GM23338 (cell line): ENCODE results near the gene FCN2. TPM values are rescaled to one million over a fixed set of nuclear protein-coding genes. Genes with fewer than 3 reads are reported as not detected.

Experiments
- ATAC-seq: fragments of 200-7000 bp; cut with Tn5 transposase; 3 replicates; pipeline ENCODE4 v1.9.1; 2020
- DNase-seq: peaks from one replicate; pipeline ENCODE4 v3.0.0-alpha.2; 2015; ENCODE audit warnings: low spot score
- H2AFZ ChIP-seq: fragments of 200-600 bp; sonication (generic); 2 replicates; pipeline ENCODE4 v1.8.0; 2016; ENCODE audit warnings: antibody characterized with exemption, mild to moderate bottlenecking, moderate library complexity
- H3F3A ChIP-seq: fragments of 200-600 bp; sonication (generic); replicated peaks from 2 replicates; pipeline ENCODE4 v1.8.0; 2017; ENCODE audit warnings: antibody characterized with exemption, mixed run types, low read depth
- H3K27ac ChIP-seq: fragments of 200-600 bp; sonication (generic); 2 replicates; pipeline ENCODE4 v1.6.1; 2016; ENCODE audit warnings: low read depth
- H3K27me3 ChIP-seq: fragments of 200-600 bp; sonication (generic); 2 replicates; pipeline ENCODE4 v1.8.0; 2016; ENCODE audit warnings: mild to moderate bottlenecking, mixed run types, moderate library complexity; ENCODE audit not compliant: insufficient read depth
- H3K36me3 ChIP-seq: fragments of 200-600 bp; sonication (generic); 2 replicates; pipeline ENCODE4 v1.8.0; 2016; ENCODE audit warnings: mild to moderate bottlenecking; ENCODE audit not compliant: insufficient read depth
- H3K4me1 ChIP-seq: fragments of 200-600 bp; sonication (generic); 2 replicates; pipeline ENCODE4 v1.8.0; 2016; ENCODE audit warnings: mild to moderate bottlenecking, moderate library complexity; ENCODE audit not compliant: insufficient read depth
- H3K4me2 ChIP-seq: fragments of 200-600 bp; sonication (generic); 2 replicates; pipeline ENCODE4 v1.7.1; 2017; ENCODE audit warnings: mixed run types
- H3K4me3 ChIP-seq: fragments of 200-600 bp; sonication (generic); 2 replicates; pipeline ENCODE4 v1.6.1; 2016; ENCODE audit warnings: mixed run types
- H3K79me2 ChIP-seq: fragments of 200-600 bp; sonication (generic); replicated peaks from 2 replicates; pipeline ENCODE4 v1.8.0; 2017; ENCODE audit warnings: mild to moderate bottlenecking; ENCODE audit not compliant: insufficient read depth
- H3K9me2 ChIP-seq: fragments of 200-600 bp; sonication (generic); 2 replicates; pipeline ENCODE4 v1.8.0; 2017; ENCODE audit not compliant: insufficient read depth
- H4K20me1 ChIP-seq: fragments of 200-600 bp; sonication (generic); replicated peaks from 2 replicates; pipeline ENCODE4 v1.8.0; 2017; ENCODE audit warnings: mild to moderate bottlenecking; ENCODE audit not compliant: insufficient read depth
- H3K27ac Mint-ChIP-seq: 2 replicates; pipeline ENCODE4 v1.8.0; 2020; ENCODE audit warnings: inconsistent platforms, mild to moderate bottlenecking, moderate library complexity, mixed read lengths
- H3K27me3 Mint-ChIP-seq: 3 replicates; pipeline ENCODE4 v1.8.0; 2022; ENCODE audit warnings: low read depth, mild to moderate bottlenecking, moderate library complexity, mixed read lengths, inconsistent platforms; ENCODE audit not compliant: insufficient read depth, poor library complexity
- H3K36me3 Mint-ChIP-seq: 3 replicates; pipeline ENCODE4 v1.8.0; 2021; ENCODE audit warnings: low read depth, mild to moderate bottlenecking, inconsistent platforms, moderate library complexity, mixed read lengths
- H3K4me1 Mint-ChIP-seq: 3 replicates; pipeline ENCODE4 v1.8.0; 2020; ENCODE audit warnings: mild to moderate bottlenecking, inconsistent platforms, mixed read lengths
- H3K4me3 Mint-ChIP-seq: 3 replicates; pipeline ENCODE4 v1.8.0; 2021; ENCODE audit warnings: moderate library complexity, mild to moderate bottlenecking, inconsistent platforms, mixed read lengths
- H3K9me3 Mint-ChIP-seq: 3 replicates; pipeline ENCODE4 v1.8.0; 2020; ENCODE audit warnings: moderate library complexity, mild to moderate bottlenecking, inconsistent platforms, mixed read lengths
- CREB1 ChIP-seq: fragments of 250-450 bp; sonication (Bioruptor Pico); IDR thresholded peaks from 2 replicates; pipeline ENCODE4 v1.5.0; 2020; ENCODE audit warnings: low read depth, mild to moderate bottlenecking, moderate library complexity
- EZH2 ChIP-seq: fragments of 200-600 bp; sonication (generic); IDR thresholded peaks from one replicate; pipeline ENCODE4 v1.8.0; 2017; ENCODE audit warnings: antibody characterized with exemption, mild to moderate bottlenecking, low read depth; ENCODE audit not compliant: unreplicated experiment
- EZH2phosphoT487 ChIP-seq: fragments of 200-600 bp; sonication (generic); IDR thresholded peaks from one replicate; pipeline ENCODE4 v1.8.1; 2018; ENCODE audit warnings: antibody characterized with exemption; ENCODE audit not compliant: unreplicated experiment
- JUNB ChIP-seq: IDR thresholded peaks from one replicate; pipeline ENCODE4 v1.6.1; 2016; ENCODE audit warnings: antibody characterized with exemption; ENCODE audit not compliant: unreplicated experiment
- NANOG ChIP-seq: IDR thresholded peaks from 2 replicates; pipeline ENCODE4 v1.6.1; 2016; ENCODE audit warnings: antibody characterized with exemption, borderline replicate concordance
- POLR2AphosphoS5 ChIP-seq: IDR thresholded peaks from 2 replicates; pipeline ENCODE4 v1.6.1; 2016; ENCODE audit warnings: antibody characterized with exemption, low read depth
- STAT1 ChIP-seq: IDR thresholded peaks from one replicate; pipeline ENCODE4 v1.6.1; 2016; ENCODE audit warnings: antibody characterized with exemption; ENCODE audit not compliant: unreplicated experiment
- ZNF114 ChIP-seq: fragments of 250-450 bp; sonication (Bioruptor Pico); IDR thresholded peaks from 2 replicates; pipeline ENCODE4 v1.5.0; 2020; ENCODE audit warnings: mild to moderate bottlenecking, moderate library complexity
- ZNF331 ChIP-seq: fragments of 250-450 bp; sonication (Bioruptor Pico); IDR thresholded peaks from 2 replicates; pipeline ENCODE4 v1.5.0; 2020; ENCODE audit warnings: low read depth, mild to moderate bottlenecking, moderate library complexity
- long read RNA-seq: library from polyadenylated mRNA; unstranded; transcript quantifications from one replicate; pipeline ENCODE4 v2.0.0, GENCODE V29; 2020; ENCODE audit not compliant: unreplicated experiment
- polyA plus RNA-seq: library from polyadenylated mRNA; unstranded; fragments of >200 nt; fragmentation: Nextera tagmentation; extraction: Ambion mirVana; gene quantifications from 2 replicates; pipeline ENCODE4 v1.2.1, GENCODE V29; 2016
- total RNA-seq: library from RNA; depleted of rRNA; stranded (reverse); fragments of >200 nt; shearing (Covaris generic); gene quantifications from 2 replicates; pipeline ENCODE4 v1.2.3, GENCODE V29; 2014; rRNA removed
- TF ChIP-seq, protein P1 (sequence below), 2 experiments: fragments of 200-600 bp in 1 of 2; sonication (generic) in 1 of 2; conservative IDR thresholded peaks; 2 replicates each; pipeline versions ENCODE4 v1.5.1 to v1.6.1; 2016 to 2017; ENCODE audit warnings: antibody characterized with exemption in 2 of 2, low read depth in 2 of 2, mild to moderate bottlenecking in 2 of 2, moderate library complexity in 1 of 2
- TF ChIP-seq, protein P2 (sequence below): IDR thresholded peaks from one replicate; pipeline ENCODE4 v1.6.1; 2018; ENCODE audit warnings: antibody characterized with exemption; ENCODE audit not compliant: unreplicated experiment
- TF ChIP-seq, protein P3 (sequence below): fragments of 250-450 bp; sonication (Bioruptor Pico); IDR thresholded peaks from 2 replicates; pipeline ENCODE4 v1.5.0; 2020; ENCODE audit warnings: mild to moderate bottlenecking, moderate library complexity
- TF ChIP-seq, protein P4 (sequence below): IDR thresholded peaks from 2 replicates; pipeline ENCODE4 v1.6.1; 2016; ENCODE audit warnings: antibody characterized with exemption

FCN2 gene
- not detected in 2 replicates for total RNA-seq
- polyA plus RNA-seq: not detected in 2 replicates
- long read RNA-seq: 0 reads

DNA sequence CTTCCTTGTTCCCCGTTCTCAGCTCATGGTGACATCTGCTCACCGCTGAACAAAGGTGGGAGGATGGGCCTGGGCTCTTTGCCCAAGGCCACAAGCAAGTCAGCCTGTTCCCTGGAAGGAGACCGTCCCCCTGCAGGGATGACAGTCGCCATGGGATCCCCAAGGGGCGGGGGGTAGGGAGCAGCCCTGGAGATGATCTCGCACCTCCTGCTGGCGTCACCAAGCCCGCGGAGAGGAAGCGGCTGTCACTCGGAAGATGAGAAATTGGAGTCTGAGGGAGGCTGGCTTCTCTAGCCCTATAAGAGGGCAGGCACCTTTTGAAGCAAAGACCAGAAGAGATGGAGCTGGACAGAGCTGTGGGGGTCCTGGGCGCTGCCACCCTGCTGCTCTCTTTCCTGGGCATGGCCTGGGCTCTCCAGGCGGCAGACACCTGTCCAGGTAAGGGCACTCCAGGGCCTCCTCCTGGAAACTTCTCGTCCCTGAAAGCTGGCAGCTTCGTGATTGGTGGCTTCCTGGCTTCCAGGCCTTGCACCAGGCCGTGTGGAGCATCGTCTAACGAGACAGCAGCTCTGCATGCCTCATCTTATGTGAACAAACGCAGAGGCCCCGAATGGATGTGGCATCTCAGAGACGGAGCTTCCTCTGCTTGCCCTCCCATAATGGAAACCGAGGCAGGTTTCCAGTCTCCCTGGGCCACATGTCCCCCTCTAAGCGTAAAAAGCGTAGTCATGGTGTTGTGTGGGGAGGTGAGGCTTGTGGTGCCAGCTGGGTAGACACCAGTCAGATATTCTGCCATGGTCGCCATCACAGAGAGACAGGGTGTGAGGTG lies at the start of gene FCN2:
TSS of gene FCN2 (plus strand) at position 327 of the 829 bp plus-strand sequence. CDS start at position 339, 12 bp downstream.
- Histone ChIP-seq H3K36me3 (no peaks in the 10 kb centered on the region), H3K27me3 (no peaks in the 10 kb centered on the region), H3K4me1 (no peaks in the 10 kb centered on the region), H3K9me2 (no peaks in the 10 kb centered on the region), H3K4me2 (no peak within 1 kb of the TSS), H2AFZ (no peak within 1 kb of the TSS), H3K79me2 (no peaks in the 10 kb centered on the region), H3F3A (no peaks in the 10 kb centered on the region), H3K27ac (no peak within 1 kb of the TSS), H3K4me3 (no peak within 1 kb of the TSS), H4K20me1 (no peaks in the 10 kb centered on the region)
- Mint-ChIP-seq H3K27me3 (peaks cover 4% of the 10 kb centered on the region), H3K9me3 (no peaks in the 10 kb centered on the region; the same call in 2 of the 3 replicates), H3K4me3 (no peak within 1 kb of the TSS), H3K36me3 (no peaks in the 10 kb centered on the region), H3K27ac (no peak within 1 kb of the TSS), H3K4me1 (no peaks in the 10 kb centered on the region)
- TF ChIP-seq, protein P1, sequence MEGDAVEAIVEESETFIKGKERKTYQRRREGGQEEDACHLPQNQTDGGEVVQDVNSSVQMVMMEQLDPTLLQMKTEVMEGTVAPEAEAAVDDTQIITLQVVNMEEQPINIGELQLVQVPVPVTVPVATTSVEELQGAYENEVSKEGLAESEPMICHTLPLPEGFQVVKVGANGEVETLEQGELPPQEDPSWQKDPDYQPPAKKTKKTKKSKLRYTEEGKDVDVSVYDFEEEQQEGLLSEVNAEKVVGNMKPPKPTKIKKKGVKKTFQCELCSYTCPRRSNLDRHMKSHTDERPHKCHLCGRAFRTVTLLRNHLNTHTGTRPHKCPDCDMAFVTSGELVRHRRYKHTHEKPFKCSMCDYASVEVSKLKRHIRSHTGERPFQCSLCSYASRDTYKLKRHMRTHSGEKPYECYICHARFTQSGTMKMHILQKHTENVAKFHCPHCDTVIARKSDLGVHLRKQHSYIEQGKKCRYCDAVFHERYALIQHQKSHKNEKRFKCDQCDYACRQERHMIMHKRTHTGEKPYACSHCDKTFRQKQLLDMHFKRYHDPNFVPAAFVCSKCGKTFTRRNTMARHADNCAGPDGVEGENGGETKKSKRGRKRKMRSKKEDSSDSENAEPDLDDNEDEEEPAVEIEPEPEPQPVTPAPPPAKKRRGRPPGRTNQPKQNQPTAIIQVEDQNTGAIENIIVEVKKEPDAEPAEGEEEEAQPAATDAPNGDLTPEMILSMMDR (conservative IDR thresholded peaks at IDR 0.05; ENCODE audit: low read depth in 2 of 2): no peak
- no peak for TF ChIP-seq POLR2AphosphoS5
- TF ChIP-seq EZH2: no peak
- TF ChIP-seq, protein P2, sequence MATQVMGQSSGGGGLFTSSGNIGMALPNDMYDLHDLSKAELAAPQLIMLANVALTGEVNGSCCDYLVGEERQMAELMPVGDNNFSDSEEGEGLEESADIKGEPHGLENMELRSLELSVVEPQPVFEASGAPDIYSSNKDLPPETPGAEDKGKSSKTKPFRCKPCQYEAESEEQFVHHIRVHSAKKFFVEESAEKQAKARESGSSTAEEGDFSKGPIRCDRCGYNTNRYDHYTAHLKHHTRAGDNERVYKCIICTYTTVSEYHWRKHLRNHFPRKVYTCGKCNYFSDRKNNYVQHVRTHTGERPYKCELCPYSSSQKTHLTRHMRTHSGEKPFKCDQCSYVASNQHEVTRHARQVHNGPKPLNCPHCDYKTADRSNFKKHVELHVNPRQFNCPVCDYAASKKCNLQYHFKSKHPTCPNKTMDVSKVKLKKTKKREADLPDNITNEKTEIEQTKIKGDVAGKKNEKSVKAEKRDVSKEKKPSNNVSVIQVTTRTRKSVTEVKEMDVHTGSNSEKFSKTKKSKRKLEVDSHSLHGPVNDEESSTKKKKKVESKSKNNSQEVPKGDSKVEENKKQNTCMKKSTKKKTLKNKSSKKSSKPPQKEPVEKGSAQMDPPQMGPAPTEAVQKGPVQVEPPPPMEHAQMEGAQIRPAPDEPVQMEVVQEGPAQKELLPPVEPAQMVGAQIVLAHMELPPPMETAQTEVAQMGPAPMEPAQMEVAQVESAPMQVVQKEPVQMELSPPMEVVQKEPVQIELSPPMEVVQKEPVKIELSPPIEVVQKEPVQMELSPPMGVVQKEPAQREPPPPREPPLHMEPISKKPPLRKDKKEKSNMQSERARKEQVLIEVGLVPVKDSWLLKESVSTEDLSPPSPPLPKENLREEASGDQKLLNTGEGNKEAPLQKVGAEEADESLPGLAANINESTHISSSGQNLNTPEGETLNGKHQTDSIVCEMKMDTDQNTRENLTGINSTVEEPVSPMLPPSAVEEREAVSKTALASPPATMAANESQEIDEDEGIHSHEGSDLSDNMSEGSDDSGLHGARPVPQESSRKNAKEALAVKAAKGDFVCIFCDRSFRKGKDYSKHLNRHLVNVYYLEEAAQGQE: no peak
- TF ChIP-seq ZNF331 (CRISPR knock-in tag): no peak
- TF ChIP-seq JUNB: no peak
- TF ChIP-seq, protein P3, sequence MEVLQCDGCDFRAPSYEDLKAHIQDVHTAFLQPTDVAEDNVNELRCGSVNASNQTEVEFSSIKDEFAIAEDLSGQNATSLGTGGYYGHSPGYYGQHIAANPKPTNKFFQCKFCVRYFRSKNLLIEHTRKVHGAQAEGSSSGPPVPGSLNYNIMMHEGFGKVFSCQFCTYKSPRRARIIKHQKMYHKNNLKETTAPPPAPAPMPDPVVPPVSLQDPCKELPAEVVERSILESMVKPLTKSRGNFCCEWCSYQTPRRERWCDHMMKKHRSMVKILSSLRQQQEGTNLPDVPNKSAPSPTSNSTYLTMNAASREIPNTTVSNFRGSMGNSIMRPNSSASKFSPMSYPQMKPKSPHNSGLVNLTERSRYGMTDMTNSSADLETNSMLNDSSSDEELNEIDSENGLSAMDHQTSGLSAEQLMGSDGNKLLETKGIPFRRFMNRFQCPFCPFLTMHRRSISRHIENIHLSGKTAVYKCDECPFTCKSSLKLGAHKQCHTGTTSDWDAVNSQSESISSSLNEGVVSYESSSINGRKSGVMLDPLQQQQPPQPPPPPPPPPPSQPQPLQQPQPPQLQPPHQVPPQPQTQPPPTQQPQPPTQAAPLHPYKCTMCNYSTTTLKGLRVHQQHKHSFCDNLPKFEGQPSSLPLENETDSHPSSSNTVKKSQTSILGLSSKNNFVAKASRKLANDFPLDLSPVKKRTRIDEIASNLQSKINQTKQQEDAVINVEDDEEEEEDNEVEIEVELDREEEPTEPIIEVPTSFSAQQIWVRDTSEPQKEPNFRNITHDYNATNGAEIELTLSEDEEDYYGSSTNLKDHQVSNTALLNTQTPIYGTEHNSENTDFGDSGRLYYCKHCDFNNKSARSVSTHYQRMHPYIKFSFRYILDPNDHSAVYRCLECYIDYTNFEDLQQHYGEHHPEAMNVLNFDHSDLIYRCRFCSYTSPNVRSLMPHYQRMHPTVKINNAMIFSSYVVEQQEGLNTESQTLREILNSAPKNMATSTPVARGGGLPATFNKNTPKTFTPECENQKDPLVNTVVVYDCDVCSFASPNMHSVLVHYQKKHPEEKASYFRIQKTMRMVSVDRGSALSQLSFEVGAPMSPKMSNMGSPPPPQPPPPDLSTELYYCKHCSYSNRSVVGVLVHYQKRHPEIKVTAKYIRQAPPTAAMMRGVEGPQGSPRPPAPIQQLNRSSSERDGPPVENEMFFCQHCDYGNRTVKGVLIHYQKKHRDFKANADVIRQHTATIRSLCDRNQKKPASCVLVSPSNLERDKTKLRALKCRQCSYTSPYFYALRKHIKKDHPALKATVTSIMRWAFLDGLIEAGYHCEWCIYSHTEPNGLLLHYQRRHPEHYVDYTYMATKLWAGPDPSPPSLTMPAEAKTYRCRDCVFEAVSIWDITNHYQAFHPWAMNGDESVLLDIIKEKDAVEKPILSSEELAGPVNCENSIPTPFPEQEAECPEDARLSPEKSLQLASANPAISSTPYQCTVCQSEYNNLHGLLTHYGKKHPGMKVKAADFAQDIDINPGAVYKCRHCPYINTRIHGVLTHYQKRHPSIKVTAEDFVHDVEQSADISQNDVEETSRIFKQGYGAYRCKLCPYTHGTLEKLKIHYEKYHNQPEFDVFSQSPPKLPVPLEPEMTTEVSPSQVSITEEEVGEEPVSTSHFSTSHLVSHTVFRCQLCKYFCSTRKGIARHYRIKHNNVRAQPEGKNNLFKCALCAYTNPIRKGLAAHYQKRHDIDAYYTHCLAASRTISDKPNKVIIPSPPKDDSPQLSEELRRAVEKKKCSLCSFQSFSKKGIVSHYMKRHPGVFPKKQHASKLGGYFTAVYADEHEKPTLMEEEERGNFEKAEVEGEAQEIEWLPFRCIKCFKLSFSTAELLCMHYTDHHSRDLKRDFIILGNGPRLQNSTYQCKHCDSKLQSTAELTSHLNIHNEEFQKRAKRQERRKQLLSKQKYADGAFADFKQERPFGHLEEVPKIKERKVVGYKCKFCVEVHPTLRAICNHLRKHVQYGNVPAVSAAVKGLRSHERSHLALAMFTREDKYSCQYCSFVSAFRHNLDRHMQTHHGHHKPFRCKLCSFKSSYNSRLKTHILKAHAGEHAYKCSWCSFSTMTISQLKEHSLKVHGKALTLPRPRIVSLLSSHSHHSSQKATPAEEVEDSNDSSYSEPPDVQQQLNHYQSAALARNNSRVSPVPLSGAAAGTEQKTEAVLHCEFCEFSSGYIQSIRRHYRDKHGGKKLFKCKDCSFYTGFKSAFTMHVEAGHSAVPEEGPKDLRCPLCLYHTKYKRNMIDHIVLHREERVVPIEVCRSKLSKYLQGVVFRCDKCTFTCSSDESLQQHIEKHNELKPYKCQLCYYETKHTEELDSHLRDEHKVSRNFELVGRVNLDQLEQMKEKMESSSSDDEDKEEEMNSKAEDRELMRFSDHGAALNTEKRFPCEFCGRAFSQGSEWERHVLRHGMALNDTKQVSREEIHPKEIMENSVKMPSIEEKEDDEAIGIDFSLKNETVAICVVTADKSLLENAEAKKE (CRISPR knock-in tag): no peak
- no peak for TF ChIP-seq STAT1
- no peak for TF ChIP-seq NANOG
- TF ChIP-seq, protein P4, sequence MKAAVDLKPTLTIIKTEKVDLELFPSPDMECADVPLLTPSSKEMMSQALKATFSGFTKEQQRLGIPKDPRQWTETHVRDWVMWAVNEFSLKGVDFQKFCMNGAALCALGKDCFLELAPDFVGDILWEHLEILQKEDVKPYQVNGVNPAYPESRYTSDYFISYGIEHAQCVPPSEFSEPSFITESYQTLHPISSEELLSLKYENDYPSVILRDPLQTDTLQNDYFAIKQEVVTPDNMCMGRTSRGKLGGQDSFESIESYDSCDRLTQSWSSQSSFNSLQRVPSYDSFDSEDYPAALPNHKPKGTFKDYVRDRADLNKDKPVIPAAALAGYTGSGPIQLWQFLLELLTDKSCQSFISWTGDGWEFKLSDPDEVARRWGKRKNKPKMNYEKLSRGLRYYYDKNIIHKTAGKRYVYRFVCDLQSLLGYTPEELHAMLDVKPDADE: no peak
- TF ChIP-seq EZH2phosphoT487: no peak
- no peak for TF ChIP-seq ZNF114 (CRISPR knock-in tag)
- TF ChIP-seq CREB1: no peak
- ATAC-seq: no peak
- no peak for DNase-seq
